HepG2 (cell line): ENCODE results near the gene TRAK1. TPM values are rescaled to one million over a fixed set of nuclear protein-coding genes. Genes with fewer than 3 reads are reported as not detected.

Experiments used
- AGO1 ChIP-seq: fragments of 200-400 bp; formaldehyde crosslinking; IDR thresholded peaks from 2 replicates; pipeline ENCODE4 v1.6.1; 2017; ENCODE audit warnings: mild to moderate bottlenecking, low read depth, low read length, moderate library complexity; ENCODE audit not compliant: poor library complexity, severe bottlenecking
- CEBPG ChIP-seq: IDR thresholded peaks from 2 replicates; pipeline ENCODE4 v1.6.1; 2016
- DMAP1 ChIP-seq: IDR thresholded peaks from 2 replicates; pipeline ENCODE4 v1.6.1; 2016
- EEA1 ChIP-seq: sonication (generic); formaldehyde crosslinking; IDR thresholded peaks from 2 replicates; pipeline ENCODE4 v1.5.1; 2020; ENCODE audit warnings: mild to moderate bottlenecking, missing genetic modification reagents, borderline replicate concordance
- KDM1A ChIP-seq: IDR thresholded peaks from 2 replicates; pipeline ENCODE4 v1.6.1; 2016; ENCODE audit warnings: missing compliant biosample characterization
- MTF2 ChIP-seq: sonication (generic); formaldehyde crosslinking; IDR thresholded peaks from 2 replicates; pipeline ENCODE4 v1.5.0; 2020; ENCODE audit warnings: missing genetic modification reagents, borderline replicate concordance
- MYC ChIP-seq: sonication (generic); formaldehyde crosslinking; IDR thresholded peaks from 2 replicates; pipeline ENCODE4 v1.9.0; 2021; ENCODE audit warnings: missing genetic modification reagents, borderline replicate concordance
- NKX3-1 ChIP-seq: sonication (generic); formaldehyde crosslinking; IDR thresholded peaks from 2 replicates; pipeline ENCODE4 v1.5.0; 2020; ENCODE audit warnings: missing genetic modification reagents
- PHF5A ChIP-seq: IDR thresholded peaks from one replicate; pipeline ENCODE4 v1.6.1; 2018; ENCODE audit warnings: low read depth, missing genetic modification reagents; ENCODE audit not compliant: unreplicated experiment
- POGZ ChIP-seq: sonication (generic); formaldehyde crosslinking; IDR thresholded peaks from 2 replicates; pipeline ENCODE4 v1.4.0; 2020; ENCODE audit warnings: mild to moderate bottlenecking, missing genetic modification reagents
- RAD21 ChIP-seq: fragments of 450-650 bp; formaldehyde crosslinking; IDR thresholded peaks from 2 replicates; pipeline ENCODE4 v1.5.0; 2020; ENCODE audit warnings: mild to moderate bottlenecking
- RBAK ChIP-seq: sonication (generic); formaldehyde crosslinking; IDR thresholded peaks from 2 replicates; pipeline ENCODE4 v1.5.1; 2020; ENCODE audit warnings: mild to moderate bottlenecking, missing genetic modification reagents
- SAFB2 ChIP-seq: sonication (generic); formaldehyde crosslinking; IDR thresholded peaks from 2 replicates; pipeline ENCODE4 v1.5.1; 2020; ENCODE audit warnings: missing genetic modification reagents, low read depth, mild to moderate bottlenecking, borderline replicate concordance
- SALL2 ChIP-seq: sonication (generic); formaldehyde crosslinking; IDR thresholded peaks from 2 replicates; pipeline ENCODE4 v1.8.1; 2023; ENCODE audit warnings: mild to moderate bottlenecking, missing genetic modification reagents, inconsistent platforms
- SMAD9 ChIP-seq: sonication (generic); formaldehyde crosslinking; IDR thresholded peaks from 2 replicates; pipeline ENCODE4 v1.5.1; 2020; ENCODE audit warnings: mild to moderate bottlenecking, missing genetic modification reagents
- SP2 ChIP-seq: sonication (generic); formaldehyde crosslinking; IDR thresholded peaks from 2 replicates; pipeline ENCODE4 v1.5.1; 2020; ENCODE audit warnings: mild to moderate bottlenecking, missing genetic modification reagents
- TAF15 ChIP-seq: fragments of 200-400 bp; formaldehyde crosslinking; IDR thresholded peaks from one replicate; pipeline ENCODE4 v1.6.1; 2018; ENCODE audit warnings: mild to moderate bottlenecking, low read depth, low read length; ENCODE audit not compliant: poor library complexity, severe bottlenecking
- TCF7 ChIP-seq: sonication (generic); IDR thresholded peaks from 2 replicates; pipeline ENCODE4 v1.6.1; 2016; ENCODE audit warnings: antibody characterized with exemption, low read depth
- ZBTB7B ChIP-seq: sonication (generic); formaldehyde crosslinking; IDR thresholded peaks from 2 replicates; pipeline ENCODE4 v1.4.0; 2020; ENCODE audit warnings: missing genetic modification reagents
- ZFP36 ChIP-seq: fragments of 150-350 bp; IDR thresholded peaks from 2 replicates; pipeline ENCODE4 v1.6.1; 2018; ENCODE audit warnings: borderline replicate concordance, low read length, low read depth; ENCODE audit not compliant: partially characterized antibody
- ZFYVE20 ChIP-seq: sonication (generic); formaldehyde crosslinking; IDR thresholded peaks from 2 replicates; pipeline ENCODE4 v1.8.0; 2023; ENCODE audit warnings: low read depth, mild to moderate bottlenecking, moderate library complexity, missing genetic modification reagents, borderline replicate concordance
- ZNF564 ChIP-seq: sonication (generic); formaldehyde crosslinking; IDR thresholded peaks from 2 replicates; pipeline ENCODE4 v1.8.1; 2023; ENCODE audit warnings: mild to moderate bottlenecking, missing genetic modification reagents
- ZNF605 ChIP-seq: sonication (generic); formaldehyde crosslinking; IDR thresholded peaks from 2 replicates; pipeline ENCODE4 v1.8.0; 2022; ENCODE audit warnings: mild to moderate bottlenecking, missing genetic modification reagents
- ZNF644 ChIP-seq: IDR thresholded peaks from 2 replicates; pipeline ENCODE4 v1.6.1; 2016; ENCODE audit warnings: low read depth
- polyA plus RNA-seq, 8 experiments: library from polyadenylated mRNA; depleted of rRNA in 3 of 8; stranded (reverse) in 7 of 8; unstranded in 1 of 8; fragments of >200 nt; fragmentation: Illumina TruSeq in 4 of 8; extraction: Trizol in 4 of 8; gene quantifications; 2 replicates each; pipeline versions ENCODE4 v1.2.1 to v1.2.3, GENCODE V29; 2011 to 2016; ENCODE audit warnings: low read depth in 4 of 8, missing spikeins in 1 of 8, mixed read lengths in 1 of 8; ENCODE audit not compliant: insufficient read depth in 1 of 8
- total RNA-seq, 5 experiments: library from RNA; depleted of rRNA; stranded (reverse); fragments of >200 nt; fragmentation: Illumina TruSeq; extraction: Trizol; gene quantifications; 2 replicates each; pipeline ENCODE4 v1.2.3, GENCODE V29; 2016; ENCODE audit warnings: low read depth in 1 of 5
- TF ChIP-seq, protein P1 (sequence below): sonication (generic); formaldehyde crosslinking; IDR thresholded peaks from 2 replicates; pipeline ENCODE4 v1.9.0; 2021; ENCODE audit warnings: missing genetic modification reagents, borderline replicate concordance
- TF ChIP-seq, protein P2 (sequence below): sonication (generic); formaldehyde crosslinking; IDR thresholded peaks from 2 replicates; pipeline ENCODE4 v1.8.1; 2023; ENCODE audit warnings: mild to moderate bottlenecking, missing genetic modification reagents
- TF ChIP-seq, protein P3 (sequence below): sonication (generic); formaldehyde crosslinking; IDR thresholded peaks from 2 replicates; pipeline ENCODE4 v1.4.0; 2020; ENCODE audit warnings: mild to moderate bottlenecking, missing genetic modification reagents

TRAK1 gene
- total and polyA plus RNA-seq, 2 of the 13 experiments (the other 11 are each of a cell fraction or from before 2014, with no cell fraction given) = 20.5 to 46.6 TPM

DNA sequence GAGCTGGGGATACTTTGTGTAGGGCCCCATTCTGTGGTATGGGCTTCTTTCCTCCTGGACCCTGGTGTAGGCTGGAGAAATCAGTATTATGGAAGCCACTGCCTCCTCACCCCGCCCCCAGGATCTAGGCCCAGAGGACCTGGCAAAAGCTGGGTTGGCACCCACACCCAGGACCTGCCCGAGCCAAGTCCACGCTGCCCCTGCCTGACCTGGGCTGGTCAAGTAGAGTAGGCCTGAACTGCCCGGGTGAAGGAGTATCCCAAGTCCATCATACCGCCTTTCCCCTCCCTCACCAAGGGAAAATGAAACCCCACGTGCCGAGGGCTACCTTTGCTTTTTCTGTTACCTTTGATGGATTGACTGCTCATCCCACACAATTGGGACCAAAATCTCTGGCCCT lies 37.7 kb upstream of the TRAK1 start (continued):
- TF ChIP-seq KDM1A (CRISPR knock-in tag) (no peak), DMAP1 (CRISPR knock-in tag) (peak; percentile 12; the same call in 1 of the 2 replicates), ZFP36 (no peak), ZNF564 (no peak), SMAD9 (CRISPR knock-in tag) (no peak), POGZ (no peak), AGO1 (no peak), MYC (no peak), SAFB2 (no peak), NKX3-1 (no peak), ZNF605 (no peak), CEBPG (CRISPR knock-in tag) (no peak), TAF15 (no peak), PHF5A (CRISPR knock-in tag) (no peak), RBAK (CRISPR knock-in tag) (no peak), MTF2 (no peak), RAD21 (CRISPR knock-in tag) (no peak), ZFYVE20 (no peak), SP2 (no peak), ZBTB7B (0 out of 2 replicates have a peak, but pooled peaks have one; percentile 30), SALL2 (CRISPR knock-in tag) (no peak), TCF7 (no peak), EEA1 (CRISPR knock-in tag) (no peak), ZNF644 (no peak)
- TF ChIP-seq, protein P1, sequence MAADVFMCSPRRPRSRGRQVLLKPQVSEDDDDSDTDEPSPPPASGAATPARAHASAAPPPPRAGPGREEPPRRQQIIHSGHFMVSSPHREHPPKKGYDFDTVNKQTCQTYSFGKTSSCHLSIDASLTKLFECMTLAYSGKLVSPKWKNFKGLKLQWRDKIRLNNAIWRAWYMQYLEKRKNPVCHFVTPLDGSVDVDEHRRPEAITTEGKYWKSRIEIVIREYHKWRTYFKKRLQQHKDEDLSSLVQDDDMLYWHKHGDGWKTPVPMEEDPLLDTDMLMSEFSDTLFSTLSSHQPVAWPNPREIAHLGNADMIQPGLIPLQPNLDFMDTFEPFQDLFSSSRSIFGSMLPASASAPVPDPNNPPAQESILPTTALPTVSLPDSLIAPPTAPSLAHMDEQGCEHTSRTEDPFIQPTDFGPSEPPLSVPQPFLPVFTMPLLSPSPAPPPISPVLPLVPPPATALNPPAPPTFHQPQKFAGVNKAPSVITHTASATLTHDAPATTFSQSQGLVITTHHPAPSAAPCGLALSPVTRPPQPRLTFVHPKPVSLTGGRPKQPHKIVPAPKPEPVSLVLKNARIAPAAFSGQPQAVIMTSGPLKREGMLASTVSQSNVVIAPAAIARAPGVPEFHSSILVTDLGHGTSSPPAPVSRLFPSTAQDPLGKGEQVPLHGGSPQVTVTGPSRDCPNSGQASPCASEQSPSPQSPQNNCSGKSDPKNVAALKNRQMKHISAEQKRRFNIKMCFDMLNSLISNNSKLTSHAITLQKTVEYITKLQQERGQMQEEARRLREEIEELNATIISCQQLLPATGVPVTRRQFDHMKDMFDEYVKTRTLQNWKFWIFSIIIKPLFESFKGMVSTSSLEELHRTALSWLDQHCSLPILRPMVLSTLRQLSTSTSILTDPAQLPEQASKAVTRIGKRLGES (CRISPR knock-in tag) = no peak
- TF ChIP-seq, protein P2, sequence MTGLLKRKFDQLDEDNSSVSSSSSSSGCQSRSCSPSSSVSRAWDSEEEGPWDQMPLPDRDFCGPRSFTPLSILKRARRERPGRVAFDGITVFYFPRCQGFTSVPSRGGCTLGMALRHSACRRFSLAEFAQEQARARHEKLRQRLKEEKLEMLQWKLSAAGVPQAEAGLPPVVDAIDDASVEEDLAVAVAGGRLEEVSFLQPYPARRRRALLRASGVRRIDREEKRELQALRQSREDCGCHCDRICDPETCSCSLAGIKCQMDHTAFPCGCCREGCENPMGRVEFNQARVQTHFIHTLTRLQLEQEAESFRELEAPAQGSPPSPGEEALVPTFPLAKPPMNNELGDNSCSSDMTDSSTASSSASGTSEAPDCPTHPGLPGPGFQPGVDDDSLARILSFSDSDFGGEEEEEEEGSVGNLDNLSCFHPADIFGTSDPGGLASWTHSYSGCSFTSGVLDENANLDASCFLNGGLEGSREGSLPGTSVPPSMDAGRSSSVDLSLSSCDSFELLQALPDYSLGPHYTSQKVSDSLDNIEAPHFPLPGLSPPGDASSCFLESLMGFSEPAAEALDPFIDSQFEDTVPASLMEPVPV (CRISPR knock-in tag) = no peak
- TF ChIP-seq, protein P3, sequence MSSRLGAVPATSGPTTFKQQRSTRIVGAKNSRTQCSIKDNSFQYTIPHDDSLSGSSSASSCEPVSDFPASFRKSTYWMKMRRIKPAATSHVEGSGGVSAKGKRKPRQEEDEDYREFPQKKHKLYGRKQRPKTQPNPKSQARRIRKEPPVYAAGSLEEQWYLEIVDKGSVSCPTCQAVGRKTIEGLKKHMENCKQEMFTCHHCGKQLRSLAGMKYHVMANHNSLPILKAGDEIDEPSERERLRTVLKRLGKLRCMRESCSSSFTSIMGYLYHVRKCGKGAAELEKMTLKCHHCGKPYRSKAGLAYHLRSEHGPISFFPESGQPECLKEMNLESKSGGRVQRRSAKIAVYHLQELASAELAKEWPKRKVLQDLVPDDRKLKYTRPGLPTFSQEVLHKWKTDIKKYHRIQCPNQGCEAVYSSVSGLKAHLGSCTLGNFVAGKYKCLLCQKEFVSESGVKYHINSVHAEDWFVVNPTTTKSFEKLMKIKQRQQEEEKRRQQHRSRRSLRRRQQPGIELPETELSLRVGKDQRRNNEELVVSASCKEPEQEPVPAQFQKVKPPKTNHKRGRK (CRISPR knock-in tag) = no peak
